ENCODE data around the gene ALG14.

- TF ChIP-seq POLR2A (IDR thresholded peaks at IDR 0.05) (no peak), CTCF (IDR thresholded peaks at IDR 0.05) (no peak)
These were observed 38.2 kb downstream of the ALG14 start for GRCh38 chr1:95034506-95034905.

Data from esophagus squamous epithelium (tissue), 4 donors.